A549 (cell line): Measurements from ENCODE around the gene RIMBP2.

Source experiments
- BHLHE40 ChIP-seq: IDR thresholded peaks from 2 replicates; pipeline ENCODE4 v1.6.1; 2012; ENCODE audit warnings: low read depth, low read length, inconsistent platforms
- CEBPB ChIP-seq, 2 experiments: fragments of >200 bp in 1 of 2; sonication (Bioruptor Twin) in 1 of 2; formaldehyde crosslinking in 1 of 2; IDR thresholded peaks; 2 replicates each; pipeline ENCODE4 v1.6.1; 2012 to 2016
- CTCF ChIP-seq: fragments of >200 bp; sonication (Bioruptor Twin); formaldehyde crosslinking; IDR thresholded peaks from 3 replicates; pipeline ENCODE4 v1.5.1; 2016
- EP300 ChIP-seq, 2 experiments: fragments of >200 bp; sonication (Bioruptor Twin); formaldehyde crosslinking; IDR thresholded peaks; 2 replicates in 1 of 2; 3 replicates in 1 of 2; pipeline ENCODE4 v1.6.1; 2016 to 2017
- MAX ChIP-seq: IDR thresholded peaks from 2 replicates; pipeline ENCODE4 v1.6.1; 2012
- POLR2A ChIP-seq: IDR thresholded peaks from 2 replicates; pipeline ENCODE4 v1.6.1; 2012; ENCODE audit warnings: mild to moderate bottlenecking, low read length
- TF ChIP-seq, protein P1 (sequence below): IDR thresholded peaks from 2 replicates; pipeline ENCODE4 v1.6.1; 2012; ENCODE audit warnings: low read depth, borderline replicate concordance

DNA sequence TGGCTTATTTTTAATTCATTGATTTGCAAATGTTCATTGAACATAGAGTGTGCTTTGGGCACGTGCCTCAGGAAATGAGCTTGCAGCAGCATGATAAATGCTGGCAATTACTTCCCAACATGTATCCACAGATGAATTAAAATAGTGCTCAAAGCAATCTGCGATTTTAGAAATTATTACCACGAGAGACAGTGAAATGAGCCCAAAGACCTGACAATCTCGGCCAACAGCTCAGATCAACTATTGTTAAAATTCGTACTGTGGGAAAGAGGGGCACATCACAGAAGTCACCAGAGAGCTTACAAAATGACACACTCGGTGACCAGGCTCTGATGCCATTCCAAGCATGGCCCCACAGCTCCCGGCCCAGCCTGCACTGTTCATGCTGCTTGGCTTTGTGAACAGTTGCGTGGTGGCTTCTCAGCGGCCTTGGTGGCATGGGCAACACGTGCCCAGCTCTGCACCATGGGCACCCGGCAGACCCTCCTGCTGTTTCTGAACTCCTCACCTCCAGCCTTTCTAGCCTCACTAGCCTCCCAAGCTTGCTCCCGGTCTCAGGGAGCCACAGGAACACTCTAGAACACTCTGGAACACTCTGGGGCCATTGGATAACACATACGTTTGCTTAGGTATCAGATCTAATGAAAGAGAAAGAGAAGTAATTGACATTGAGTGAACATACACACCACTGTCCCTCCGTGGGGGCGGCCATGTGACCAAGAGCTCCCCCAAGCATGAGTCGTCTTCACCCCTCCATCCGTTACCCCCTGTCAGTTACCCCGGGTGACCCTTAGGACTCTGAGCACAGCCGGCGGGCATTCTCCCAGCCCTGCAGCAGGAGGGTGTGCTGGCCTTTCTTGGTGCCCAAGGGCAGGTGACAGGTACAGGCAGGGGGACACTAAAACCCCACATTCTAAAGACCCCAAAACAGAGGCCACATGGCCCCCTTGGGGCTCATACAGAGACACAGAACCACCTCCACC is 28.0 kb downstream of the RIMBP2 start:
- no peak for TF ChIP-seq MAX
- TF ChIP-seq CTCF = no peak
- TF ChIP-seq CEBPB (IDR thresholded peaks at IDR 0.05) = no peak
- no peak for TF ChIP-seq EP300 (IDR thresholded peaks at IDR 0.05)
- TF ChIP-seq BHLHE40 = no peak
- TF ChIP-seq, protein P1, sequence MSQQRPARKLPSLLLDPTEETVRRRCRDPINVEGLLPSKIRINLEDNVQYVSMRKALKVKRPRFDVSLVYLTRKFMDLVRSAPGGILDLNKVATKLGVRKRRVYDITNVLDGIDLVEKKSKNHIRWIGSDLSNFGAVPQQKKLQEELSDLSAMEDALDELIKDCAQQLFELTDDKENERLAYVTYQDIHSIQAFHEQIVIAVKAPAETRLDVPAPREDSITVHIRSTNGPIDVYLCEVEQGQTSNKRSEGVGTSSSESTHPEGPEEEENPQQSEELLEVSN = no peak
- no peak for TF ChIP-seq POLR2A
